NCI-H187 treated with DMSO at 0.1 percent for 48 hours (cell line): ENCODE measurements around the gene SPC24.
"Not testable (repeated sequence)": the region's sequence is repeated elsewhere in the genome, so short reads cannot be mapped to it uniquely, and the experiment has no call there.

Source experiments
- DNase-seq: peaks from one replicate; lab custom pipeline; 2025; lab: John Stamatoyannopoulos, UW

Gene SPC24

DNA sequence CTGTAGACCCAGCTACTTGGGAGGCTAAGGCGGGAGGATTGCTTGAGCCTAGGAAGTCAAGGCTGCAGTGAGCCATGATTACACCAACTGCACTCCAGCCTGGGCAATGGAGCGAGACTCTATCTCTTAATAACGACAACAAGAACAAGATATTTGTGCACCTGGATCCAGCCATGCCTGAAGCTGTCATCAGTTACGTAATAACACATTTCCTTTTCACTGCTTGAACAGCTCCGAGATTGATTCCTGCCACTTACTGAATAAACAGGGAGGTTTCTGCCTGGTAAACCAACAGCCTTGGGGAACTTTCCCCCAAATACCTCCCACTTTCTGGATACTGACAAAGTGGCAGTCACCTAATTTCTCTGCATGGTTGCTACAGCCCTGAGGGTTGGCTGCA, 36.4 kb upstream of the SPC24 start:
- no peak for DNase-seq

DNA sequence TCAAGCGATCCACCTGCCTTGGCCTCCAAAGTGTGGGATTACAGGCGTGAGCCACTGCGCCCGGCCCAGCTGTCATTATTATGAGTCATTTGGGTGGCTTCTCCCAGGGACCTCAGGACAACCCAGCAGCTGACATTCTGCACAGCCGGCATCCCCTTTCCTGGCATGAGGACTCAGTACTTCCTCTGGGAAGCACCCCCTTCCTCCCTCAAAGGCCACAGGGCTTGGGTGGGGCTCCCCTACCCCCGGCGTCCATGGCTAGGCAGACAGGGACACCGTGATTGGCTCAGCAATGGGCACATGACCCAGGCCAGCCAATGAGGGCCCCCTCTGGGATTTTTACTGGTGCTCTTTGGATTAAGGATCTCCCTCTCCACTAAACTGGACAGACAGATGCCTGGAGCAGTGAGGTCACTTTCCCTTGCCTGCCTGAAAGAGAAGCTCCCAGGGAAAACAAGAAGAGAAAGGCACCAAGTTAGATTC, 35.7 kb upstream of the SPC24 start:
- no peak for DNase-seq

DNA sequence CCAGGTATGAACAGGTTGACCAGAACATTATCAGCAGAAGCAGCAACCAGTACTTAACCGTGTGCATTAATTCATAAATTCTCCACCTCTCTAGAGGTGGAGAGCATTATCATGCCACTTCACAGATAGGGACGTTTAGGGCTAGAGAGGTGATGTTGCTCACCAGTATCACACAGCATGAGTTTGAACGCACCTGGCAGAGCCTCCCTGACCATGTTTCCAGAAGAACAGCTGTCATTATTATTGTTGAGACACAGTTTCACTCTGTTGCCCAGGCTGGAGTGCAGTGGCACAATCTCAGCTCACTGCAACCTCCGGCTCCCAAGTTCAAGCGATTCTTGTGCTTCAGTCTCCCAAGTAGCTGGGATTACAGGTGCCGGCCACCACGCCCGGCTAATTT, 34.9 kb upstream of the SPC24 start:
- no peak for DNase-seq

DNA sequence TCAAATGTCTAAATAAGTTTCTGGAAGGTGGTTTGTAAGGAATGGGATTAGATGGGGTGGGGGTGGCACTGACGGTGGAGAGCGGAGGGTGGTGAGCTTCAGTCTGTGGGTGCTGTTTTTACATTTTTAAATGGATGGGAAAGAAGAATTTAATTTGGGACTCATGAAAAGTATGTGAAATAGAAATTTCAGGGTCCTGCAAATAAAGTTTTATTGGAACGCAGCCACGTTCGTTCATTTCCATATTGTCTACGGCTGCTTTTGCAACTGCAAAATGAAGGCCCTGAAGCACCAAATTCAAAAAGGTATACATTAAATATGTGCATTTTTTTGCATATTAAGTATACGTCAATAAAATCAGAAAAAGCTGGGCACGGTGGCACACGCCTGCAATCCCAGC, 31.9 kb upstream of the SPC24 start:
- DNase-seq, result no peak

DNA sequence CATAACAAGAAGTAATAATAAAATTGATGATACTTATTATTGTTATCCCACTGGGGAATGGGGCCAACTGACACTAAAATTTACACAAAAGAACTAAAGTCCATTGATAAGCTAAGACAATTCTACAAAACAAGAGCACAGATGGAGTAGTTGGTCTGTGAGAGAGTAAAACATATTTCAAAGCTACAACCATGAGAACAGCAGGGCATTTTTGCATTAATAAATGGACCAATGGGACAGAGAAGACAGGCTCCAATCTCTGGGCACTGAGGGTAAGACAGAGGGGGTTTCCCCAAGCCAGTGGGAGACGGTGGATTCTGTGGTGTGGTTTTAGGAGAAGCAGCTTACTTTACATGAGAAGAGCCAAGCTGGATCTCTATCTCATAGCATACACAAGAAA, 27.4 kb upstream of the SPC24 start:
- DNase-seq, result no peak

DNA sequence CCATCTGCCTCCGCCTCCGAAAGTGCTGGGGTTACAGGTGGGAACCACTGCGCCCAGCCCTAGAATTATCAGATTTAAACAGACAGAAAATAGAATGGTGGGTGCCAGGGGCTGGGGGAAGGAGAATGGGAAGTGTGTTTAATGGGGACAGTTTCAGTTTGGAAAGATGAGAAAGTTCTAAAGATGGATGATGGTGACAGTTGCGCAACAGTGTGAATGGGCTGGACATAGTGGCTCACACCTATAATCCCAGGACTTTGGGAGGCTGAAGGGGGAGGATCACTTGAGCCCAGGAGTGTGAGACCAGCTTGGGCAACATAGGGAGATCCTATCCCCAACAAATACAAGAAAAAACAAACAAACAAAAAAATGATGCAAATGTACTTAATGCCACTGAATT, 25.9 kb upstream of the SPC24 start:
- DNase-seq, result no peak

DNA sequence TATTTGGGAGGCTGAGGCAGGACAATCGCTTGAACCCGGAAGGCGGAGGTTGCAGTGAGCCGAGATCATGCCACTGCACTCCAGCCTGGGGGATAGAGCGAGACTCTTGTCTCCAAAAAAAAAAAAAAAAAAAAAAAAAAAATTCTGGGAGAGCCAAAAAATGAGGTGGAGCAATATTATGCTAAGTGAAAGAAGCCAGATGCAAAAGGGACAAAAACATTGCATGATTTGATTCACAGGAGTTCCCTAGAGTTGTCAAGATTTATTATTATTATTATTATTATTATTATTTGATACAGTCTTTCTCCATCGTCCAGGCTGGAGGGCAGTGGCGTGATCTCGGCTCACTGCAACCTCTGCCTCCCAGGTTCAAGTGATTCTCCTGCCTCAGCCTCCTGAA, 25.4 kb upstream of the SPC24 start:
- DNase-seq, result not testable (repeated sequence)

DNA sequence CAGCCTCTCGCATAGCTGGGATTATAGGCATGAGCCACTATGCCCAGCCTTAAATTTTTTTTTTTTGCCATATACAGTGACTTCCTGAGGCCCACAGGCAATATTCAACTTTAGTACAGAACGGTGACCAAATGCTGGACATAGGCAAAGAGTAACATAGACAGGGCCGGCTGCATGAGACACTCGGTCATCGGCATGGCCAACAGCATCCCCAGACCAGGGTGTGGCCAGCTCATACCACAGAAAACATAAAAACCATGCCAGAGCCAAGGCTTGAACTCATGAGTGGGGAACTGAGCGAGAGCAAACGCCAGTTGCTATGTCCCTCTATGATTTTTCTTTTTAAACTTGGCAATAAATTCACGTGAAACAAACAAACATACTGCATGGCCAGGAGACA, 24.8 kb upstream of the SPC24 start:
- DNase-seq, result no peak

DNA sequence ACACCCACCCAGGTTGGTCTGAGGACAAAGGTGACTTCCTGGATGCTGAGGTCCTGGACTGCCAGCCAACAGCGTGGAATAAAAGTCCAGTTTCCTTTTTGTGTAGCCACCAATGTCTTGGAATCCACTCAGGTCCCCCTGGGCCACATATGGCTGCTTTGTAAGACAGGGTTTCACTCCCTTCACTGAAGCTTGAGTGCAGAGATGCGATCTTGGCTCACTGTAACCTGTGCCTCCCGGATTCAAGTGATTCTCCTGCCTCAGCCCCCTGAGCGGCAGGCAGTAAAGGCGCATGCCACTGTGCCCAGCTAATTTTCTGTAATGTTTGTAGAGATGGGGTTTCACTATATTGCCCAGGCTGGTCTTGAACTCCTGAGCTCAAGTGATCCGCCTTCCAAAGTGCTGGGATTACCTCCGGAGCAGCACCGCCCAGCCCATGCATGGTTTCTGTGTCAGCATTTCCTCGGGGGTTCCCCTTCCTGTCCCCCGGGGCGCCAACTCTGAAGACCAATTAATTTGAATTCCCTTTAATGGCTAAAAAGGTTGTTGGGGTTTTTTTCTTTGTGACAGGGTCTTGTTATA, 24.2 kb upstream of the SPC24 start:
- no peak for DNase-seq

DNA sequence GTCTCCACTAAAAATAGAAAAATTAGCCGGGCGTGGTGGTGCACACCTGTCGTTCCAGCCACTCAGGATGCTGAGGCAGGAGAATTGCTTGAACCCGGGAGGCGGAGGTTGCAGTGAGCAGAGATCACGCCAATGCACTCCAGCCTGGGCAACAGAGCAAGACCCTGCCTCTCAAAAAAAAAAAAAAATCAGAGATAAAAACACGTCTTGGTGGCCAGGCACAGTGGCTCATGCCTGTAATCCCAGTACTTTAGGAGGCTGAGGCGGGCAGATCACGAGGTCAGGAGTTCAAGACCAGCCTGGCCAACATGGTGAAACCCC, 23.5 kb upstream of the SPC24 start:
- DNase-seq, result not testable (repeated sequence)

DNA sequence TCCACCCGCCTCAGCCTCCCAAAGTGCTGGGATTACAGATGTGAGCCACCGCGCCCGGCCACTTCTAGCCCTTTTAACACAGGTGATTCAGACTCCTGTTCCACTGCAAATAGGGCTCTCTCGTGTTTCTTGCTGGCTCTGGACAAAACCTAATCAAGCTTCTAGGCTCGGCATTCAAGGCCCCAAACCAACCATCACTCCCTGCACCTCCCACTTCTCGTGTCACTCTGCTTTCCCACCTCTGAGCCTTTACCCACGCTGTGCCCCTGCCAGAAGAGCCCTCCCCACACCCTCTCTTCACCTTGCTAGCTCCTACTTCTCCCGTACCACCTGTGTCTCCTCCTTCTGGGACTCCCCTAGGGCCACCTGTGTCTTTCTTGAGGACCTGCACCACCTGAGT, 22.0 kb upstream of the SPC24 start:
- no peak for DNase-seq

DNA sequence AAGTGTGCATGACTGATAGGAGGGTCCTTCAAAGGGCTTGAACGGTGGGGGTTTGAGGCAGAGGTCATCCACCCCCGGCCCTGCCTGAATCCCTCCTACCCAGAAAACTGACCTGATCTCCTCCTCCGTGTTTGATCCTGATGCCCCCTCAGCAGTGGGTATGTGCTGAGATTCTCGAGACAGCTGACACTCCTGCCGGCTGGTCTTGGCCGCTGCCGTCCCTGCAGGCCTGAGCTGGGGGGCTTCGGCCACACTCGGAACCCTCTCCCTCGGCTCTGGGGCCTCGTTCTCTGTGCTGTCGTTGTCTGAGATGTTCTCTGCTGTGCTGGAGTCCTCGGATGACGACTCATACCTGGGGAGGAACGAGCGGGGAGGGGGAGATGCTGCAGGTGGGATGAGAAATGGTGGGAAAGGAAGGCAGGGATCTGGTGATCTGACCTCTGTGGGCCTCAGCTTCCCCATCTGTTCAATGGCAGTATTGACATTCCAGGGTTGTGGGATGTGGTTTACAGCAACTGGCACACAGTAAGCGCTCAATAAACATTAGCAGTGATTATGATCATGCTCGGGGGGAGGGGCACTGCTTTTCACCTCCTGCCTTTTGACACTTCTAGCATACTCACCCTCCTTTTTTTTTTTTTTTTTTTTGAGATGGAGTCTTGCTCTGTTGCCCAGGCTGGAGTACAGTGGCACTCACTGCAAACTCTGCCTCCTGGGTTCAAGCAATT, 21.0 kb upstream of the SPC24 start:
- no peak for DNase-seq

DNA sequence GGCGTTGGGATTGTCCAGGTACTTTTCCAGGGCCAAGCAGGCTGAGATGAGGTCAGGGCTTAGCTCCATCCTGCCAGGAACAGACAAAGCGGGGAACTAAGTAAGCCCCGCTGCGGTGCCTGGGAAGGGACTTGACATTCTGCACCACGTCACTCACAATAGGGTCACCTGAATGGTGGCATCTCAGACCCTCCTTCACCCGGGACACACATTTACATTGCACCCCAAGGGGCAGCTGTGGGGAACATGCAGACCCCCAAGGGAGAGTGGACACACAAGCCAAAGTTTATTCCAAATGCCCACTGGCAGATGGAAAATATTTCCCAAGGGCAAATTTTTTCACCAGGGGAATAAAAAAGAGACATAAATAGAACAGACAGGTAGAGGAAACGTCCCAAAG, 20.3 kb upstream of the SPC24 start:
- DNase-seq, result no peak

DNA sequence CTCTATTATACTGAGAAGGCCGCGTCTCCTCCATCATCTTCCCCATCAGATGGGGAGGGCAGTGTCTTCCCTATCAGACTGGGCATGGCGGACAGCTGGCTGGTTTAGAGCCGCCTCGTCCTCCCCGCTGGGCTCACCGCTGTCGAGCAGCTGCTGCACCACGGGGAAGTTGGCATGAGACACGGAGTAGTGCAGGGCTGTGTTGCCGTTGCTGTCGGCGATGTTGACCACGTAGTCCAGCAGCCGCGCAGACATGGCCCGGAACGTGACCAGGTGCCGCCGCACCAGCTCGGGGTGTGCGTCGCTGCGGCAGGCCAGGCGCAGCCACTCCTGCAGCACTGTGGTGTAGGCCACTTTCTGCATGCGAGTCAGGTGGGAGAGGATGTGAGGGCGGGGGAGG, 18.8 kb upstream of the SPC24 start:
- no peak for DNase-seq

DNA sequence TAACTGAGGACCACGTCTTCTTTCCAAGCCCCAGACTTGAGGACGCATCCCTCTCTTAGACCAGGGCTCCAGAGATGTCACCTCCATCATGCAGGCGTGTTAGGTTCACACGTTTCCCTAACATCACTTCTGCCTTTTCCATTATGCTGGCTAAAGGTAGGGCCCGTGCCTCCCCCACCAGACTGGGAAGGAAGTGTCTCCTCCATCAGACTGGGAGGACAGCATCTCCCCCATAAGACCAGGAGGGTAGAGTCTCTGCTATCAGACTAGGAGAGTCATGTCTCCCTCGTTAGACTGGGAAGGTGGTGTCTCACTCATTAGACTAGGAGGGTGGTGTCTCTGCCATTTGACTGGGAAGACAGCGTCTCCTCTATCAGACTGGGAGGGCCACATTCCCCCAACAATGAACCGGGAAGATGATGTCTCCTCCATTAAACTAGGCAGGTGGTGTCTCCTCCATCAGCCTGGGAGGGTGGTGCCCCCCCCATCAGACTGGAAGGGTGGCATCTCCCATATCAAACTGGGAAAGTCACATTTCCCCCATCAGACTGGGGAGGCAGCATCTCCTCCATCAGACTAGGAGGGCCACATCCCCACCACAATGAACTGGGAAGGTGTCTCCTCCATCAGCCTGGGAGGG, 18.1 kb upstream of the SPC24 start:
- DNase-seq, result no peak

DNA sequence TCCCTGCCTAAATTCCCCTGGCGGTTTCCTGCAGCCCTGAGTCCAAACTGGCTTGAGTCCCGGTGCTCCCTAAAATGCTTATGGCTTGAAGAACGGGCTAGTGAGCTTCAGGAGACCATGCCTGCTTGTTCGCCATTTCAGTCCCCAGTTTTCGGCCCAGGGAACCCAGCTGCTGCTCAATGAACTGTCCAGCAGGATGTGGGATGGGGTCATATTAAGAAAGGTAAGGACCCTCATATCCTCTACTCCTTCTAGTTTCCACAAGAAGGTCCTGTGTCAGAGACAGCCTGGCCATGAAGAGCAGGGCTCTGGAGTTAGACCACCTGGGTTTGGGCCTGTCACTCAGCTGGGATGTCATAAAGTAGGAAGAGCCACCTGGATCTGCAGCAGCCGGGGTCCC, 17.0 kb upstream of the SPC24 start:
- no peak for DNase-seq

DNA sequence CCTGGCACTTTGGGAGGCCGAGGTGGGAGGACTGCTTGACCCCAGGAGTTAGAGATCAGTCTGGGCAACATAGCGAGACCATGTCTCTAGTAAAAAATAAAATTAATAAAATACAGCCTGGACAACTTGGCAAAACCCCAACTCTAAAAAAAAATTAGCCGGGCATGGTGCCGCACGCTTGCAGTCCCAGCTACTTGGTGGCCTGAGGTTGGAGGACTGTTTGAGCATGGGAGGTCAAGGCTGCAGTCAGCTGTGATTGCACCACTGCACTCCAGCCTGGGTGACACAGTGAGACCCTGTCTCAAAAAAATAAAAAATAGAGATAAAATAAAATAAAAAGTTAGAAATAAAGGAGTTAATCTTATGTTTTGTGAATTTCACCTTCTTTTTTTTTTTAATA, 15.6 kb upstream of the SPC24 start:
- DNase-seq, result no peak

DNA sequence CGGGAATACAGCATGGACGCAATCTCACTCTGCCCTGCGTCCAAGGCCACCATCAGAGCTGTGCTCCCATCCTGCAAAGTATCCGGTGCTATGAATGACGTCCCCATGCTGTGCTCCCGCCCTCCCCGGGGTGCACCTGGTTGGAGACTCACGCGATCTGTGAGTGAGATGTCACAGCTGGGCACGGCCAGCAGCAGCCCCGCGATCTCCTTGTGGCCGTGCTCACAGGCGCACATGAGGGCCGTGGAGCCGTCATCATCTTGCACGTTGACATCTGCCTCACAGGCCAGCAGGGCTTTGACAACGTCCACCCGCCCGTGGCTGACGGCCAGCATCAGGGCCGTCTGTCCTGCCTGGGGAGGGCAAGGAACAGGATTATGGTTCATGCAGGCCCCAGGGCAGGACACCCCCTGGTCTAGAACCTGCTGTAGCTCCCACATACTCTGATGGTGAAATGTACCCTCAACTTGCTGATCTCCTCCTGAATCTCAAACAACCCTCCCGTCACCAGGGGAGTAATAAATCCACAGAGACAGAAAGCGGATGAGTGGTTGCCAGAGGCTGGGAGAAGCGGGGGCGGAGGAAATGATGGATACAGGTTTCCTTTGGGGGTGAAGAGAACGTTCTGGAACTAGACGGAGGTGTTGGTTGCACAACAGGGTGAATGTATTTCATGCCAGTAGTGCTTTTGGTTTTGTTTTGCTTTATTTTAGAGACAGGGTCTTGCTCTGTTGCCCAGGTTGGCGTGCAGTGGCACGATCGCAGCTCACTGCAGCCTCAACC, 14.5 kb upstream of the SPC24 start:
- DNase-seq, result no peak

DNA sequence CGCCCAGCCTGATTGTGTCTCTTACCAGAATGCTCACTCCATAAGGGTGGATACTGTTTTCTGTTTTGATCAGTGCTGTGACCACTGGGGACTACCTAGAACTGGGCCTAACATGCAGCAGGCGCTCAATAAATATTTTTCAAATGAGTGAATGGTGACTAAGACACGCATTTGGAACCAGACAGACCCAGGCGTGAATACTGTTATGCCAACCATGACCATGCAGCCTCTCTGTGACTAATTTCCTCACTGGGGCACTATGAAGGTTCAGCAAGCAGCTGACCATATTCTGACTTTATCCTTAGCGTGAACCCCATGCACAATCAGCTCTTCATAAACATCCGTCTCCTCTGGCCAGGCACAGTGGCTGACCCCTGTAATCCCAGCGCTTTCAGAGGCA, 13.0 kb upstream of the SPC24 start:
- no peak for DNase-seq

DNA sequence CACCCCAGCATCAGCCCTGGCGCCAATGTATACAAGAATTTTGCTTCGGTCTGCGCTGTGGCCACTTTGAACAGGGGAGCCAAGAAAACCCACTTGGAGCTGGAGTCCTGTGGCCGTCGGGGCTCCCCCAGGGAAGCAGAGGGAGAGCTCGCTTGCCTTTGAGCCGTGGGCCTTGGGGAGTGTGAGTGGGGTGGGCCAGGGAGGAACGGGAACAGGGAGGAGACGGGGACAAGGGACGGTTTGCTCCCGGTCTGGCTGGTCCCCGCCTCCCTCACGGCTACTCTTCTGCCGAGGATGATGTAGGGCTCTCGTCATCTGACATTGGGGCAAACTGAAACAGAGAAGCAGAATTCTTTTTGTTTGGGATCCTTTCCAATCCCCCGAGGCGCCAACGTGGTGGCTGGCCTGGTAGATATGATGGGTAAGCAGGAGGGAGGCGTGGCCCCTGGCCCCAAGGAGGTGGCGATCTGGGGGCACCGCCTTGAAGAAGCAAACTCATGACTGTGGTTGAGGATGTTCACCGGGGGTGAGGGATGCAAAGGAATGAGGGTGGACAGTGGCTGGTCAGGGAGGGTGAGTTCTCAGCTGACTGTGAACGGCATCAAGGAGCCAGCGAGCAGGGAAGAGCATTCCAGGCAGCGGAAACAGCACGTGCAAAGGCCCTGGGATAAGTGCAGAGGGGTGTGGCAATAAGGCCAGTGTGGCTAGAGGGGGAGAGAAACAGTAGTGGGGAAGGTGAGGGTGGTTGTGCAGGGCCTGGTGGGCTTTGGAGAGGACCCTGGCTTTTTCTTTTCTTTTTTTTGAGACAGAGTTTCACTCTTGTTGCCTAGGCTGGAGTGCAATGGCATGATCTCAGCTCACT, 10.9 kb upstream of the SPC24 start:
- no peak for DNase-seq

DNA sequence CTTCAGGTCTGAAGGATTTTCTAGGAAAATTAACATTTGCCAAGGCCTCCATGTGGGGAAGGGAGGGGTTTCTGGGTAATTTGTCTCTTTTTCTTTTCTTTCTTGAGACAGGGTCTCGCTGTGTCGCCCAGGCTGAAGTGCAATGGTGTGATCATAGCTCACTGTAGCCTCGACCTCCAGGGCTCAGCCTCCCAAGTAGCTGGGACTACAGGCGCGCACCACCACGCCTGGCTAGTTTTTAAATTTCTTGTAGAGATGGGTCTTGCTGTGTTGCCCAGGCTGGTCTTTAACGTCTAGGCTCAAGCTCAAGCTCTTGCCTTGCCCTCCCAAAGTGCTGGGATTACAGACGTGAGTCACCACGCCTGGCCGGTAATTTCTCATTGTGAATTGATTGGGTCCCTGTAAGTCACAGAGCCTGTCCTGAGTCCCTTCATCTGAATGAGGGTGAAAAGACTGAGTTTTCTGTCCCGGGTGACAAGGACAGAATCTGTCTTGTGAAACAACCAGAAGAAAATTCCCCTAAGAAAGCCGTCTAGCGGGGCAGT, 10.0 kb upstream of the SPC24 start:
- no peak for DNase-seq
